Skeletal muscle cell (primary cell): ENCODE measurements around the gene DDC.
"Not testable (repeated sequence)": the region's sequence is repeated elsewhere in the genome, so short reads cannot be mapped to it uniquely, and the experiment has no call there.

Experiments used
- DNase-seq: peaks from one replicate; pipeline ENCODE4 v3.0.0-alpha.2; 2010; ENCODE audit warnings: low read depth
- H3K4me3 ChIP-seq: 2 replicates; pipeline ENCODE4 v1.5.1; 2011; ENCODE audit warnings: low read depth, mild to moderate bottlenecking, control low read depth, low read length, moderate library complexity

Gene DDC

GRCh38 chr7:50591098-50591479 lies 25.9 kb upstream of the DDC start:
- no peak for DNase-seq
- H3K4me3 ChIP-seq = no peak overlapping the region

GRCh38 chr7:50590535-50590934 lies 25.3 kb upstream of the DDC start:
- no peak overlapping the region for H3K4me3 ChIP-seq
- DNase-seq = no peak

GRCh38 chr7:50589364-50589763 lies 24.2 kb upstream of the DDC start:
- H3K4me3 ChIP-seq = no peak overlapping the region
- DNase-seq = no peak

GRCh38 chr7:50588937-50589336 lies 23.7 kb upstream of the DDC start:
- no peak for DNase-seq
- no peak overlapping the region for H3K4me3 ChIP-seq

- no peak overlapping the region for H3K4me3 ChIP-seq
- DNase-seq = no peak
Measured at GRCh38 chr7:50587737-50588136, 22.5 kb upstream of the DDC start.

- no peak for DNase-seq
- no peak overlapping the region for H3K4me3 ChIP-seq
Measured at GRCh38 chr7:50584793-50585408, 19.7 kb upstream of the DDC start.

GRCh38 chr7:50584386-50584785 lies 19.2 kb upstream of the DDC start:
- no peak overlapping the region for H3K4me3 ChIP-seq
- no peak for DNase-seq

- DNase-seq, H3K4me3 ChIP-seq: not testable (repeated sequence)
Measured at GRCh38 chr7:50583295-50583694, 18.1 kb upstream of the DDC start.

GRCh38 chr7:50582271-50582670 lies 17.1 kb upstream of the DDC start:
- DNase-seq, H3K4me3 ChIP-seq: not testable (repeated sequence)

- DNase-seq, H3K4me3 ChIP-seq: not testable (repeated sequence)
Measured at GRCh38 chr7:50580666-50581065, 15.5 kb upstream of the DDC start.

GRCh38 chr7:50580057-50580456 lies 14.9 kb upstream of the DDC start:
- no peak for DNase-seq
- H3K4me3 ChIP-seq = no peak overlapping the region

GRCh38 chr7:50578105-50578504 lies 12.9 kb upstream of the DDC start:
- DNase-seq, H3K4me3 ChIP-seq: not testable (repeated sequence)

GRCh38 chr7:50577569-50577968 lies 12.4 kb upstream of the DDC start:
- no peak overlapping the region for H3K4me3 ChIP-seq
- DNase-seq = no peak

- not testable (repeated sequence) for H3K4me3 ChIP-seq, DNase-seq
Measured at GRCh38 chr7:50576388-50576787, 11.2 kb upstream of the DDC start.

GRCh38 chr7:50567715-50568261 lies 2.6 kb upstream of the DDC start:
- no peak overlapping the region for H3K4me3 ChIP-seq

GRCh38 chr7:50565977-50566376 lies 772 bp upstream of the DDC start:
- no peak overlapping the region for H3K4me3 ChIP-seq
- no peak for DNase-seq

More at GRCh38 chr7:50567715-50568261, 2.6 kb upstream of the DDC start:
- DNase-seq = no peak

- no peak overlapping the region for H3K4me3 ChIP-seq
- DNase-seq = no peak
Measured at GRCh38 chr7:50565559-50565916, 333 bp upstream of the DDC start.

- H3K4me3 ChIP-seq = no peak overlapping the region
Measured at GRCh38 chr7:50564171-50564570, 1.0 kb downstream of the DDC start.

GRCh38 chr7:50562136-50562535 lies 3.1 kb downstream of the DDC start:
- H3K4me3 ChIP-seq = no peak overlapping the region
- DNase-seq = no peak

More at GRCh38 chr7:50564171-50564570, 1.0 kb downstream of the DDC start:
- DNase-seq = no peak

GRCh38 chr7:50560865-50561351 lies 4.3 kb downstream of the DDC start:
- no peak for DNase-seq
- H3K4me3 ChIP-seq = no peak overlapping the region

GRCh38 chr7:50559881-50560280 lies 5.3 kb downstream of the DDC start:
- H3K4me3 ChIP-seq = no peak overlapping the region
- DNase-seq = no peak
